Measurements from ENCODE around the gene TM9SF1. TPM values are rescaled to one million over a fixed set of nuclear protein-coding genes. Genes with fewer than 3 reads are reported as not detected.
A peak's percentile ranks its signal among the peaks of the same experiment; 100 is the strongest.

TM9SF1 gene
- total and polyA plus RNA-seq, 2 of the 13 experiments (the other 11 are each of a cell fraction or from before 2014, with no cell fraction given) = 83.2 to 110 TPM

DNA sequence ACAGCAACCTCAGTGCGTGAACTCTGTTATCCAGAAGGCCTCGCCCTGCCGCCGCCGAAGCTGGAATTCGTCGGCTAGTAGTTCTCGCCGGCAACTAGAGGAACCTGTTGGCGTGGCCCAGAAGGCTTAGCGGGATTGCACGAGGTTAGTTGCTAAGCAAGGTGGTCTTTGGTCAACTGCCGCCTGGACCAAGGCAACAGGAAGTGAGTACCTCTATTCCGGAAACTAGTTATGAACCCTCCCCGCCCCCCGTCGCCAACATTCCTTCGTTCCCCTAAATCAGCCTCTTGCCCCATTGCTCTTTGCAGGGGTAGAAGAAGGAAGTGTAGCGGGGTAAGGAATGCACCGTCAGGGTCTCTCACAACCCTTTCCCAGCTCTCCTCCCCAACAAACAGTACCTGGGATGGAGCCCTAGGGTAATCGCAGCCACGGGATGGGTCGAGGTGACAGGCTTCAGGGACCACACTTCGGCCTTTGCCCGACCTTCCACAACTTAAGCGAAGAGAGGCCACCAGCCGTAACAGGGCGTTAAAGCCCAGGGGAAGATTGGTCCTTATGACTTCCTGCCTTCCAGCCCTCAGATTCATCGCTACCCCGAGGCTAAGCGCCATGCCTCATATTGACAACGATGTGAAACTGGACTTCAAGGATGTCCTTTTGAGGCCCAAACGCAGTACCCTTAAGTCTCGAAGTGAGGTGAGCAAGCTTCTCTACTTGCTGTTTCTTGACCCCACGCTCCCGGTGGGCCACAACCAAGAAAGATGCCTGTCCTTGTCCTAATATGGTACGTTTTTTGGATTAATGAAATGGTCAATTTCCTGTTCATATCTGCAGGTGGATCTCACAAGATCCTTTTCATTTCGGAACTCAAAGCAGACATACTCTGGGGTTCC lies 37.6 kb upstream of the TM9SF1 start, which contains the start of gene GMPR2 (continued):
- TF ChIP-seq REXO4 (CRISPR knock-in tag; IDR thresholded peaks at IDR 0.05; ENCODE audit: borderline replicate concordance) = peak; percentile 16; the same call in 1 of the 2 replicates
- TF ChIP-seq ZNF407 (CRISPR knock-in tag; IDR thresholded peaks at IDR 0.05; ENCODE audit: not compliant biosample characterization) = peak; percentile 98
- TF ChIP-seq ETV5 (CRISPR knock-in tag; IDR thresholded peaks at IDR 0.05; ENCODE audit: borderline replicate concordance) = peak; percentile 85
- TF ChIP-seq TGIF2 (CRISPR knock-in tag; IDR thresholded peaks at IDR 0.05) = peak; percentile 86; the same call in 1 of the 2 replicates
- TF ChIP-seq, protein P1, sequence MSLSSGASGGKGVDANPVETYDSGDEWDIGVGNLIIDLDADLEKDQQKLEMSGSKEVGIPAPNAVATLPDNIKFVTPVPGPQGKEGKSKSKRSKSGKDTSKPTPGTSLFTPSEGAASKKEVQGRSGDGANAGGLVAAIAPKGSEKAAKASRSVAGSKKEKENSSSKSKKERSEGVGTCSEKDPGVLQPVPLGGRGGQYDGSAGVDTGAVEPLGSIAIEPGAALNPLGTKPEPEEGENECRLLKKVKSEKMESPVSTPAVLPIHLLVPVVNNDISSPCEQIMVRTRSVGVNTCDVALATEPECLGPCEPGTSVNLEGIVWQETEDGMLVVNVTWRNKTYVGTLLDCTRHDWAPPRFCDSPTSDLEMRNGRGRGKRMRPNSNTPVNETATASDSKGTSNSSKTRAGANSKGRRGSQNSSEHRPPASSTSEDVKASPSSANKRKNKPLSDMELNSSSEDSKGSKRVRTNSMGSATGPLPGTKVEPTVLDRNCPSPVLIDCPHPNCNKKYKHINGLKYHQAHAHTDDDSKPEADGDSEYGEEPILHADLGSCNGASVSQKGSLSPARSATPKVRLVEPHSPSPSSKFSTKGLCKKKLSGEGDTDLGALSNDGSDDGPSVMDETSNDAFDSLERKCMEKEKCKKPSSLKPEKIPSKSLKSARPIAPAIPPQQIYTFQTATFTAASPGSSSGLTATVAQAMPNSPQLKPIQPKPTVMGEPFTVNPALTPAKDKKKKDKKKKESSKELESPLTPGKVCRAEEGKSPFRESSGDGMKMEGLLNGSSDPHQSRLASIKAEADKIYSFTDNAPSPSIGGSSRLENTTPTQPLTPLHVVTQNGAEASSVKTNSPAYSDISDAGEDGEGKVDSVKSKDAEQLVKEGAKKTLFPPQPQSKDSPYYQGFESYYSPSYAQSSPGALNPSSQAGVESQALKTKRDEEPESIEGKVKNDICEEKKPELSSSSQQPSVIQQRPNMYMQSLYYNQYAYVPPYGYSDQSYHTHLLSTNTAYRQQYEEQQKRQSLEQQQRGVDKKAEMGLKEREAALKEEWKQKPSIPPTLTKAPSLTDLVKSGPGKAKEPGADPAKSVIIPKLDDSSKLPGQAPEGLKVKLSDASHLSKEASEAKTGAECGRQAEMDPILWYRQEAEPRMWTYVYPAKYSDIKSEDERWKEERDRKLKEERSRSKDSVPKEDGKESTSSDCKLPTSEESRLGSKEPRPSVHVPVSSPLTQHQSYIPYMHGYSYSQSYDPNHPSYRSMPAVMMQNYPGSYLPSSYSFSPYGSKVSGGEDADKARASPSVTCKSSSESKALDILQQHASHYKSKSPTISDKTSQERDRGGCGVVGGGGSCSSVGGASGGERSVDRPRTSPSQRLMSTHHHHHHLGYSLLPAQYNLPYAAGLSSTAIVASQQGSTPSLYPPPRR (CRISPR knock-in tag; IDR thresholded peaks at IDR 0.05; ENCODE audit: borderline replicate concordance) = peak; percentile 39; the same call in 1 of the 2 replicates
- no peak; the same call in 1 of the 2 replicates for TF ChIP-seq JUN (CRISPR knock-in tag; IDR thresholded peaks at IDR 0.05)
- peak; percentile 44; the same call in 1 of the 2 replicates for TF ChIP-seq ZKSCAN8 (CRISPR knock-in tag; IDR thresholded peaks at IDR 0.05; ENCODE audit: borderline replicate concordance)
- TF ChIP-seq YEATS2 (CRISPR knock-in tag; IDR thresholded peaks at IDR 0.05; ENCODE audit: borderline replicate concordance) = peak; percentile 79
